Measurements from ENCODE around the gene EPN2.
"Not testable (repeated sequence)": the region's sequence is repeated elsewhere in the genome, so short reads cannot be mapped to it uniquely, and the experiment has no call there.

The EPN2 gene

GRCh38 chr17:19268611-19269010 is 31.4 kb downstream of the EPN2 start:
- DNase-seq (ENCODE audit: low read depth), result no peak

GRCh38 chr17:19269106-19269505 is 31.9 kb downstream of the EPN2 start:
- DNase-seq (ENCODE audit: low read depth), result no peak

- no peak for DNase-seq (ENCODE audit: low read depth)
Measured at GRCh38 chr17:19269641-19270040, 32.5 kb downstream of the EPN2 start.

- no peak for DNase-seq (ENCODE audit: low read depth)
Measured at GRCh38 chr17:19270347-19270703, 33.2 kb downstream of the EPN2 start.

- DNase-seq (ENCODE audit: low read depth), result no peak
Measured at GRCh38 chr17:19270704-19271611, 33.8 kb downstream of the EPN2 start.

GRCh38 chr17:19271780-19272357 is 34.7 kb downstream of the EPN2 start:
- DNase-seq (ENCODE audit: low read depth), result no peak

GRCh38 chr17:19273731-19274130 is 36.6 kb downstream of the EPN2 start:
- DNase-seq (ENCODE audit: low read depth), result no peak

GRCh38 chr17:19274893-19275292 is 37.7 kb downstream of the EPN2 start:
- no peak for DNase-seq (ENCODE audit: low read depth)

GRCh38 chr17:19275457-19276127 is 38.4 kb downstream of the EPN2 start:
- DNase-seq (ENCODE audit: low read depth), result no peak

- DNase-seq (ENCODE audit: low read depth), result not testable (repeated sequence)
Measured at GRCh38 chr17:19278284-19278683, 41.1 kb downstream of the EPN2 start.

- DNase-seq (ENCODE audit: low read depth), result no peak
Measured at GRCh38 chr17:19278729-19279128, 41.6 kb downstream of the EPN2 start.

GRCh38 chr17:19281161-19281560 is 44.0 kb downstream of the EPN2 start:
- DNase-seq (ENCODE audit: low read depth), result no peak

GRCh38 chr17:19284005-19284959 is 47.1 kb downstream of the EPN2 start:
- no peak for DNase-seq (ENCODE audit: low read depth)

GRCh38 chr17:19285213-19285900 is 48.2 kb downstream of the EPN2 start:
- no peak for DNase-seq (ENCODE audit: low read depth)

GRCh38 chr17:19286751-19287341 is 49.7 kb downstream of the EPN2 start:
- no peak for DNase-seq (ENCODE audit: low read depth)

- no peak for DNase-seq (ENCODE audit: low read depth)
Measured at GRCh38 chr17:19287651-19288050, 50.5 kb downstream of the EPN2 start.

GRCh38 chr17:19288453-19288852 is 51.3 kb downstream of the EPN2 start:
- no peak for DNase-seq (ENCODE audit: low read depth)

GRCh38 chr17:19290066-19290705 is 53.0 kb downstream of the EPN2 start:
- no peak for DNase-seq (ENCODE audit: low read depth)

- no peak for DNase-seq (ENCODE audit: low read depth)
Measured at GRCh38 chr17:19291646-19292376, 54.6 kb downstream of the EPN2 start.

GRCh38 chr17:19292377-19292711 is 55.2 kb downstream of the EPN2 start:
- no peak for DNase-seq (ENCODE audit: low read depth)
